ENCODE results near the gene IRF2BP2. TPM values are rescaled to one million over a fixed set of nuclear protein-coding genes. Genes with fewer than 3 reads are reported as not detected.

IRF2BP2 gene
- total RNA-seq, 1 donor: 60.9 TPM

DNA sequence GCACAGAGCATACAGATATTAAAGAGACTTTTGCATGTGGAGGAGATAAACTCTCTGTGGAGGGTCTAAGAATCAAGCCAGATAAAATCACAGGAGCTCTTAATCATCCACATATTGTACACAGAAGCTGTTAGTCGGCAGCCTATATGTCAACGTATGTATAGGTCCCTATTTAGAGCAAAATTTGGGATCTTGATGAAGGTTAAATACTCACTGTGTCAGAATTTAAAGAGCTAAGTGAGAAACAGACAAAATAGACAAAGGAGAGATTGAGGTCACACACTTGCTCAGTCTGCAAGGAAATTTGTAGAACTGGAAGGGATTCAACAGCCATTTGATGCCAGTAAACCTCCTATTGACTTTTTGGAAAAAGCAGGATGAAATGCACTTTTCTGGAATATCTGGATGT is 4.1 kb upstream of the IRF2BP2 start:
- no peak for DNase-seq (ENCODE audit: low read depth)
- no peak overlapping the region for H3K4me3 ChIP-seq (ENCODE audit: low read depth, low read length)

DNA sequence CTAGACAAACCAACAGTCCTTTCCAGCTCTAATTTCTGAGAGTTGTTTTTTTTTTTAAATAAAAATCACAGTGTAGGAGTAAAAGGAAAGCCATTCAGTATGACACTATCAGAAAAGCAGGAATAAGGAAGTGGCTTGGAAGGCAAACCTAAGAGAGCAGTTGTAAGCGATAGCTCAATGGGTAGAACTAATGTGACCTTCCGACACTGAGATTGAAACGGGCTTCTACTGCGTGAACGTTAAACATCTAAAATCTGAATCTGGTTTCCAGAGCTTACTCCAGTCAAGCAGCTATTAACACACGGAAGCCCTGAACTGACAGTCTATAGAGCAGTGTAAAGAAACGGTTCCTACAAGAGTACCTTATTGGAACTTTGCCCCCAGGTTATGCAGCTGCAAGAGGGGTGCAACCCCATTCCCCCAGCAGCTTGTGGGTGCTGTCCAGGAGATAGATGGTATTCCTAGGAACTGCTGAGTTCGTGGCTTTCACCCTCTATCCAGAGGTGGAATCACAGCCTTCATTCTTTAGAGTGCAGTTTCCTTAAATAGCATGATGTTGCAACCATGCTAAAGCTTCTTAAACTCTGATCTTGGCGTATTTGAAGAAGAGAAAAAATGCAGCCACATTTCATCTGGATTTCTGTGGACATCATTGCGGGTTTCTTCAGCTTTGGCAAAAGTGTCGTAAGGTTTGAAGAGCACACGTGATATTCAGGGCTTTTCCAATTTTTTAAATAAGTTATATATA is 3.3 kb upstream of the IRF2BP2 start:
- H3K4me3 ChIP-seq (ENCODE audit: low read depth, low read length): peak overlapping the region; percentile 34
- peak; percentile 97 for DNase-seq (ENCODE audit: low read depth)
- TF ChIP-seq, protein P1, sequence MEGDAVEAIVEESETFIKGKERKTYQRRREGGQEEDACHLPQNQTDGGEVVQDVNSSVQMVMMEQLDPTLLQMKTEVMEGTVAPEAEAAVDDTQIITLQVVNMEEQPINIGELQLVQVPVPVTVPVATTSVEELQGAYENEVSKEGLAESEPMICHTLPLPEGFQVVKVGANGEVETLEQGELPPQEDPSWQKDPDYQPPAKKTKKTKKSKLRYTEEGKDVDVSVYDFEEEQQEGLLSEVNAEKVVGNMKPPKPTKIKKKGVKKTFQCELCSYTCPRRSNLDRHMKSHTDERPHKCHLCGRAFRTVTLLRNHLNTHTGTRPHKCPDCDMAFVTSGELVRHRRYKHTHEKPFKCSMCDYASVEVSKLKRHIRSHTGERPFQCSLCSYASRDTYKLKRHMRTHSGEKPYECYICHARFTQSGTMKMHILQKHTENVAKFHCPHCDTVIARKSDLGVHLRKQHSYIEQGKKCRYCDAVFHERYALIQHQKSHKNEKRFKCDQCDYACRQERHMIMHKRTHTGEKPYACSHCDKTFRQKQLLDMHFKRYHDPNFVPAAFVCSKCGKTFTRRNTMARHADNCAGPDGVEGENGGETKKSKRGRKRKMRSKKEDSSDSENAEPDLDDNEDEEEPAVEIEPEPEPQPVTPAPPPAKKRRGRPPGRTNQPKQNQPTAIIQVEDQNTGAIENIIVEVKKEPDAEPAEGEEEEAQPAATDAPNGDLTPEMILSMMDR (IDR thresholded peaks at IDR 0.05; ENCODE audit: insufficient read depth, low read depth, low read length): no peak

More for the DNA sequence above, 4.1 kb upstream of the IRF2BP2 start:
- TF ChIP-seq, protein P1 (IDR thresholded peaks at IDR 0.05; ENCODE audit: insufficient read depth, low read depth, low read length): no peak

DNA sequence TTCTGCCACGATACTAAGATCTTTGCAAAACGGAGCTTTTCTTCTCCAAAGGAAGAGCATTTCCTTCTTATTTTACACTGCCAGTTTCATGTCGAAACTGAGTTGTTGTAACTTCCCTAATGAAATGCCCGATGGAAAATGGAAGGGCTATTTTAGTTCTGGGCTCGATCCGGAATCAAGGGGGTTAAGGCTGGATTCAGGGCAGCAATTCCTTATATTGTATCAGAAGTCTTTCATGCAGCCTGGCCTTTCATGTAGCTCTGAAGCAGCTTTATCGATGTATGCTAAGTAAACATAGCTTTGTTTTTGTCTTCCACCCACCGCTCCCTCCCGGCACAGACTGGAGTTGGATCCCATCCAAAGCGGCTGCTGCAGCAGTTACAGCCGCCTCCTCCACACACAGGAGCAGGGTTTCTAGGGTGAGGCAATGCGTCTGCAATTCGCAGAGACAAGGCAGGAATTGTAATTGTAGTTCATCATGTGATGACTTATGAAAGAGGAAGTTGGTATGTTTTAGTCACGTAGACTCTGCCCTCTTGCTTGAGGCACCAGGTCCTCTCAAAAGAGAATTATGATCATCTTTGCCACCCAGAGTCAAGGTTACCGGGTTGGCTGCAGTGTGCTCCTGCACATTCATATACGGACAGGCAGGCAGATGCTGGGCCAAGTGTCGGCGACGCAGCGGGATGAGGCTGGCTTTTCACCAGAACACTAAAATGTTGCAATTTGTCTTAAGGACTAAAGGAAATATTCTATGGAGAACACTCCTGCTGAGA is 2.6 kb upstream of the IRF2BP2 start:
- TF ChIP-seq, protein P1 (IDR thresholded peaks at IDR 0.05; ENCODE audit: insufficient read depth, low read depth, low read length): no peak
- H3K4me3 ChIP-seq (ENCODE audit: low read depth, low read length): peak overlapping the region; percentile 23
- peak; percentile 100 for DNase-seq (ENCODE audit: low read depth)

DNA sequence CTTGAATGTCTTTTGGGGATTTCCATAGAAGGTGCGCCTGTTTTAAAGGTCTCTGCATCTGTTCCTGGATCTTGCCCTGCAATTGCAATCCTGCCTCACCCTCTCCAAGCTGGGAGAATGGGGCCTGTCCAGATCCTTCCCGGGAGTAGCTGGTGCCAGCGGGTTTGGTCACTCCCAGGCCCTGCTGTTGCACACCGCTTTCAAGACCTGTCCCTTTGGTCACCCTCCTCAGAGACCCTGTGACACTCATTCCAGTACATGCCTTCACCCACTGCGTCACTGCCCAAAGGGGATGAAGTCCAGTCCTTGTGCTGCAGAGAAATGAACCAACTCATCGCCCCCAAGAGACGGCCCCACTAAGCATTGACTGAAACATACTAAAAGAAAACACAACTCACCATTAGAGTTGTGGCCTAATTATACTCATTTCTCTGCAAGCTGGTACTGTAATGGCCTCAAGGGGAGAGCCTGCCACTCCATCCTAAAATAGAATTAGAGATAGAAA is 1.9 kb upstream of the IRF2BP2 start:
- TF ChIP-seq, protein P1 (IDR thresholded peaks at IDR 0.05; ENCODE audit: insufficient read depth, low read depth, low read length): no peak
- H3K4me3 ChIP-seq (ENCODE audit: low read depth, low read length): no peak overlapping the region
- no peak for DNase-seq (ENCODE audit: low read depth)

DNA sequence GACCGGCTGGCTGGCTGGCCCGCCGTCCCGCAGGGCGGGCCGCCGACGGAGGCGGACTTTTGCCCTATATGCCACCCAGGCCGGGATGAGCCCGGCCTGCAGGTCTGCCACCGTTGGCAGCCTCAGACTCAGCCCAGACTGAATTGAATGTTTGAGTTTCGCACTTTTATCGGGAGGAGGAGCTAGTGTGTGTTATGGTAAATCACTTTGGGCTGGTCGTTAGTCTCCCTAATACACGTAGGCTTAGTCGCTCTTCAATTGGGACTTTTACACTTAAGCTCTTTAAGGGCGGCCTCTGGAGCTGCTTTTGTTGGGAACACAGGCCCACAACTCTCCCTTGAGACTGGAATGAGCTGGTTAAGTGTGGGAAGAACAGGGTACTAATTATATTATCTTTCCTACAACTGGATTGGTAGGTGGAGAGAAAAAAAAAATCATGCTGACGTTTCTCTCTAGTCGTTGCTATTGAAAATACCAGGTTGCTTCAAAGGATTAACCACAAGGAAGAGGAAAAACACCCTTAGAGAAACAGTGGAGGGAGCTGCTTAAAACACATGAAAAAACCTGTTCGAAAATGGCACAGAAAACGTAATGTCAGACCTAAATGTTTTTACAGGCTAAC is 1.4 kb upstream of the IRF2BP2 start:
- peak overlapping the region; percentile 40 for H3K4me3 ChIP-seq (ENCODE audit: low read depth, low read length)
- DNase-seq (ENCODE audit: low read depth): peak; percentile 94
- TF ChIP-seq, protein P1 (IDR thresholded peaks at IDR 0.05; ENCODE audit: insufficient read depth, low read depth, low read length): no peak

DNA sequence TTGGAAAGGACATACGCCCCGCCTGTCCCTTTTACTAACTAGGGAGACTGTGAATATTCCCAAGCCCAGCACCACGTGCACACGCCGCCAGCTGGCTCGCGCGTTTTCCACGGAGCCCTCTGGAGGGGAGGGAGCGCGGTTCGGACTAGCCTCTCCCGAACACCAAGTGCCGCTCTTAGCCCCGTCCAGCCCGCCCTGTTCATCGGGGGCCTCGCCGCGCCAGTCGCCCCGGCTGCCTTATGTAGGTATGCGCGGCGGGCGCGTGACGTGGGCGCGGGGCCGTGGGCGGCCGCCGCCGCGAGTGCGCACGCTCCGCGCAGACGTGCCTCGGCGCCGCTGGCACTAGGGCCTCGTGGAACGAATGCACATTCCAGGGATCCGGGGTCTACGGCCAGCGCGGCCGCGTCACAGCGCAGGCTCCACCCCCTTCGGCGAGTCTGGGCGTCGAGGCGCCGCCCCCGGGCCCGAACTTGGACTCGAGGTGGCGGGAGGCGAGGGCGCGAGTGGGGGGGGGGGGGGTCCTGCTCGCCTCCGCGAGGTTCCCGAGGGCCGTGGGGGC is 767 bp upstream of the IRF2BP2 start:
- H3K4me3 ChIP-seq (ENCODE audit: low read depth, low read length): peak overlapping the region; percentile 58
- TF ChIP-seq, protein P1 (IDR thresholded peaks at IDR 0.05; ENCODE audit: insufficient read depth, low read depth, low read length): no peak
- DNase-seq (ENCODE audit: low read depth): peak; percentile 96
